ENCODE results near the gene LY6G6C.

The LY6G6C gene

GRCh38 chr6:31721351-31722020 lies at the start of gene LY6G6C:
Gene LY6G6C (minus strand): TSS chr6:31721746. CDS start chr6:31721679, 67 bp downstream.
- DNase-seq, result no peak

- DNase-seq, result no peak
Measured at GRCh38 chr6:31770860-31771259, 49.3 kb upstream of the LY6G6C start.

- no peak for DNase-seq
Measured at GRCh38 chr6:31769684-31770371, 48.3 kb upstream of the LY6G6C start.

GRCh38 chr6:31768363-31769257 lies 47.1 kb upstream of the LY6G6C start:
- no peak for DNase-seq

- DNase-seq, result no peak
Measured at GRCh38 chr6:31767096-31767645, 45.6 kb upstream of the LY6G6C start.

GRCh38 chr6:31765910-31766794 lies 44.6 kb upstream of the LY6G6C start:
- DNase-seq, result no peak

GRCh38 chr6:31765559-31765909 lies 44.0 kb upstream of the LY6G6C start:
- DNase-seq, result no peak

GRCh38 chr6:31764198-31764597 lies 42.7 kb upstream of the LY6G6C start:
- DNase-seq, result no peak

GRCh38 chr6:31763619-31763940 lies 42.0 kb upstream of the LY6G6C start:
- DNase-seq, result no peak

- DNase-seq, result no peak
Measured at GRCh38 chr6:31762878-31763618, 41.5 kb upstream of the LY6G6C start.

GRCh38 chr6:31762356-31762755 lies 40.8 kb upstream of the LY6G6C start, which contains the start of gene SAPCD1:
Gene SAPCD1 (plus strand): TSS chr6:31762656. CDS start chr6:31763055, 399 bp downstream.
- no peak for DNase-seq

GRCh38 chr6:31761343-31761742 lies 39.8 kb upstream of the LY6G6C start:
- no peak for DNase-seq

GRCh38 chr6:31760790-31761189 lies 39.2 kb upstream of the LY6G6C start:
- no peak for DNase-seq

GRCh38 chr6:31758281-31758680 lies 36.7 kb upstream of the LY6G6C start:
- DNase-seq, result no peak

GRCh38 chr6:31752739-31753319 lies 31.3 kb upstream of the LY6G6C start:
- no peak for DNase-seq

GRCh38 chr6:31750411-31751022 lies 29.0 kb upstream of the LY6G6C start:
- DNase-seq, result no peak

GRCh38 chr6:31749301-31750036 lies 27.9 kb upstream of the LY6G6C start:
- DNase-seq, result no peak

- DNase-seq, result no peak
Measured at GRCh38 chr6:31744422-31744821, 22.9 kb upstream of the LY6G6C start.

GRCh38 chr6:31742894-31743293 lies 21.3 kb upstream of the LY6G6C start:
- no peak for DNase-seq

- no peak for DNase-seq
Measured at GRCh38 chr6:31741815-31742214, 20.3 kb upstream of the LY6G6C start.

Data from NCI-H1092 (cell line).